Hematopoietic multipotent progenitor cell (in vitro differentiated cells): ENCODE data around the gene HES2. TPM values are rescaled to one million over a fixed set of nuclear protein-coding genes. Genes with fewer than 3 reads are reported as not detected.
"Not testable (repeated sequence)": the region's sequence is repeated elsewhere in the genome, so short reads cannot be mapped to it uniquely, and the experiment has no call there.

Source experiments
- DNase-seq, 3 donors: peaks; one replicate each; pipeline ENCODE4 v3.0.0-alpha.2; 2011 to 2015; ENCODE audit warnings: low read depth in 2 of 3, low spot score in 2 of 3
- total RNA-seq: library from RNA; depleted of rRNA; stranded (reverse); fragments of >200 nt; gene quantifications from one replicate; pipeline ENCODE4 v1.2.3, GENCODE V29; 2012

HES2 gene
- total RNA-seq, 1 donor = under 0.01 TPM

DNA sequence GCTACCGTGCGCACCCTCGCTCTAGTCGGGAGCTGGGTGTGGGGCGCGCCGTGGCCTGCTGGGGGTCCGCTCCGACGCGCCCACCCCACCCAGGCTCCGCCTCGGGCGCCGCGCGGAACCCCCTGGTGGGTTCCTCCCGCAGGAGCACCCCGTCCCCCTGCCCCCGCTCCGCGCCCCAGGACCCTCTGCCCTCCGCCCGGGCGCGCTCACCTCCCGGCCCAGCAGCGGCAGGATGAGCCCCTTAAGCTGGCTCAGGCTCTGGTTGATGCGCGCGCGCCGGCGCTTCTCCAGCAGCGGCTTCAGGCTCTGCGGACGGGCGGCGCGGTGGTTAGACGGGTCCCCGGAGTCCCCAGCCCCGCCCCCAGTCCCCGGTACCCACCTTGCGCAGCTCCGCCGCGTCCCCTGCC is 319 bp downstream of the HES2 start:
- no peak for DNase-seq

- DNase-seq = no peak
Measured at GRCh38 chr1:6418668-6419396, 887 bp downstream of the HES2 start.

GRCh38 chr1:6417961-6418667 is 1.6 kb downstream of the HES2 start:
- DNase-seq = no peak

DNA sequence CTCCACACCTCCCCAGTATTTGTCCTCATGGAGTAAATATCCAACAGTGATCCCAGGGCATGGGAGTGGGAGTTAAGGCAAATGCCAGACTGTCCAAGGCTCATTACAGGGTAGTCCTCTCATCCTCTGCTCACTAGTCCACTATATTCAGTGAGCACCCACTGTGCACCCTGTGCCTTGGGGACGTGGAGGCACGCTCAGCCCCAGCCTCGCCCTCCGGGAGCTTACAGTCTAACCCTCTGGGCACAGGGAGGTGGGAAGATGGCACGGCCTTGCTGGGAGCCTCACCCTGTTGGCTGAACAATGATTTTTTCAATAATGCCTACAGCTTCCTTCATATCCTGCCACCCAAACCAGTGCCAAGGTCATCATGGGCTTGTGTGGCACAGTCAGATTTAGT is 2.8 kb downstream of the HES2 start:
- no peak for DNase-seq

- no peak for DNase-seq
Measured at GRCh38 chr1:6416295-6416656, 3.4 kb downstream of the HES2 start.

GRCh38 chr1:6414881-6415626 is 4.7 kb downstream of the HES2 start:
- DNase-seq = no peak

GRCh38 chr1:6414443-6414844 is 5.3 kb downstream of the HES2 start:
- DNase-seq = peak in 2 of 3 donors; percentile 62 to 67

DNA sequence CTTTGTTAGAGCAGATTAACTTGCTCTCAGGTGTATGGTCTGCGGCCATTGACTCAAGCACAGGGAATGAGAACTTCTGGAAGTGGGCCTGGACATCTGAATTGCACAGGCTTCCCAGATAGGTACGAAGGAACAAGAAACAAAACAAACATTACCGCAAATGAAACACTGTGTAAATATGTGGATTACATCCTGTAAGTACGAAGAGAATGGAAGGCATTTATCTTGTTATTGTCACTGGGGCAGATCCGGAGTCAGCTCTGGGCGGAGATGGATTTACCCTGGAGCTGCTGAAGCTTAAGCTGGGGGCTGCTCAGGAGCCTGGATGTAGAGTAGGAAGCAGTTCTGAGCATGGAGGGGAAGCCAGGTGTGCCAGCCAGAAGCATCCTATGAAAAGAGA is 6.8 kb downstream of the HES2 start:
- no peak for DNase-seq

GRCh38 chr1:6410248-6410893 is 9.3 kb downstream of the HES2 start:
- no peak for DNase-seq

DNA sequence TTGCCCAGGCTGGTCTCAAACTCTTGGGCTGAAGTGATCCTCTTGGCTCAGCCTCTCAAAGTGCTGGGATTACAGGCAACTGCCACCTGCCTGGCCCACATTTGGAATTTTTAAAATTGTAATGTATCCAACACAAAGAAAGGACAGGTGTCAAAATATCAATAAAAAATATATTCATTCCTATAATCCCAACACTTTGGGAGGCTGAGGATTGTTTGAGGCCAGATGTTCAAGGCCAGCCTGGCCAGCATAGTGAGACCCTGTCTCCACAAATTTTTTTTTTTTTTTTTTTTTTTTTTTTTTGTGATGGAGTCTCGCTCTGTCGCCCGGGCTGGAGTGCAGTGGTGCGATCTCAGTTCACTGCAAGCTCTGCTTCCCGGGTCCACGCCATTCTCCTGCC is 10.0 kb downstream of the HES2 start:
- DNase-seq = no peak

DNA sequence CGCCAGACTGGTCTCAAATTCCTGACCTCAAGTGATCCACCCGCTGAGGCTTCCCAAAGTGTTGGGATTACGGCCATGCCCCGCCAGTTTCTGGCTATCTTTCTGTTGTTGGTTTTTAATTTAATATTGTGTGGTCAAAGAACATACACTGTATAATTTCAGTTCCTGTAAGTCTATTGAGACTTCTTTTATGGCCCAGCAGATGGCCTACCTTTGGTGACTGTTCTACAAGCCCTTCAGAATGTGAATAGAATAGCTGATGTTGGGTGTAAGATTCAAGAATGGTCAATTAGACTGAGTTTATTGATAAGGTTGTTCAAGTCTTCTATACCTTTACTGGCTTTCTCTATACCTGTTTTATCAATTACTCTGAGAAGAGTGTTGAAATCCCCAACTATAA is 10.7 kb downstream of the HES2 start:
- DNase-seq = no peak

DNA sequence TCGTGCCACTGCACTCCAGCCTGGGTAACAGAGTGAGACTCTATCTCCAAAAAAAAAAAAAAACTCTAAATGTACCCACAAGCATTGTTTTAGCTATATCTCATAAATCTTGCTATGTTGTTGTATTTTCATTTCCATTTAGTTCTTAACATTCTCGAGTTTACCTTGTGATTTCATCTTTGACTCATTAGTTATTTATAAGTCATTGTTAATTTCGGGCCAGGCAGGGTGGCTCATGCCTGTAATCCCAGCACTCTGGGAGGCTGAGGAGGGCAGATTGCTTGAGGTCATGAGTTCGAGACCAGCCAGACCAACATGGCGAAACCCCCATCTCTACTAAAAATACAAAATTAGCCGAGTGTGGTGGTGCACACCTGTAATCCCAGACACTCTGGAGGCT is 11.7 kb downstream of the HES2 start:
- no peak for DNase-seq

- DNase-seq = peak in 1 of 3 donors; percentile 34
Measured at GRCh38 chr1:6401673-6402072, 18.0 kb downstream of the HES2 start.

GRCh38 chr1:6399294-6399693 is 20.4 kb downstream of the HES2 start:
- DNase-seq = no peak

- DNase-seq = no peak
Measured at GRCh38 chr1:6397844-6398441, 21.8 kb downstream of the HES2 start.

DNA sequence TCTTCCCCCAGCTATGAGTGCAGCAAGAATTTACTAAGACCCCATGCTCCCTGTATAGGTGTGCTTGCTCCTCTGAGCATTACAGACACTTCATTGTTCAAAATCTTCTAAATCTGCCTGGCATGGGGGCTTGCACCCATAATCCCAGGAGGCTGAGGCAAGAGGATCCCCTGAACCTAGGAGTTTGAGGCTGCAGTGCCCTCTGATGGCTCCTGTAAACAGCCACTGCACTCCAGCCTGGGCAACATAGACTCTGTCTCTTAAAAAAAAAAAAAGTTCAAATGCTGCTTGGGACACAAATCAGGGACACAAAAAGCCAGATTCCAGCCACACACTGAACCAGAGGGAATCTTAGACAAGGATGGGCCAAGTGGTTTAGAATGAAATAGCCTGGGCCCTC is 22.7 kb downstream of the HES2 start:
- DNase-seq = no peak

DNA sequence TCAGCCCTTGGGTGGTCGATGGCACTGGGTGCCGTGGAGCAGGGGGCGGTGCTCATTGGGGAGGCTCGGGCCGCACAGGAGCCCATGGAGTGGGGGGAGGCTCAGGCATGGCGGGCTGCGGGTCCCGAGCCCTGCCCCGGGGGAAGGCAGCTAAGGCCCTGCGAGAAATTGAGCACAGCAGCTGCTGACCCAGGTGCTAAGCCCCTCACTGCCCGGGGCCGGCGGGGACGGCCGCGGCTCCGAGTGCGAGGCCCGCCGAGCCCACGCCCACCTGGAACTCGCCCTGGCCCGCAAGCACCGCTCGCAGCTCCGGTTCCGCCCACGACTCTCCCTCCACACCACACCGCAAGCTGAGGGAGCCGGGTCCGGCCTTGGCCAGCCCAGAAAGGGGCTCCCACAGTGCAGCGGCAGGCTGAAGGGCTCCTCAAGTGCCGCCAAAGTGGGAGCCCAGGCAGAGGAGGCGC is 23.9 kb downstream of the HES2 start:
- DNase-seq = not testable (repeated sequence)

GRCh38 chr1:6395130-6395529 is 24.6 kb downstream of the HES2 start:
- DNase-seq = not testable (repeated sequence)

GRCh38 chr1:6393400-6394187 is 26.1 kb downstream of the HES2 start, which contains the start of gene ACOT7:
ACOT7 (minus strand) TSS chr1:6393767; CDS start chr1:6393399, 368 bp downstream.
- DNase-seq = peak; percentile 77 to 90 (median 85)
